Measurements from ENCODE around the gene FNDC10.
A peak's percentile ranks its signal among the peaks of the same experiment; 100 is the strongest.
"Not testable (repeated sequence)": the region's sequence is repeated elsewhere in the genome, so short reads cannot be mapped to it uniquely, and the experiment has no call there.

The FNDC10 gene

GRCh38 chr1:1599935-1600860 is at the start of gene FNDC10:
Gene FNDC10, minus strand, starts transcription at chr1:1600135. Its CDS starts 120 bp downstream, at chr1:1600015.
- DNase-seq, result no peak

GRCh38 chr1:1648265-1648664 is 48.3 kb upstream of the FNDC10 start:
- DNase-seq, result not testable (repeated sequence)

- DNase-seq, result not testable (repeated sequence)
Measured at GRCh38 chr1:1647567-1648241, 47.8 kb upstream of the FNDC10 start.

- not testable (repeated sequence) for DNase-seq
Measured at GRCh38 chr1:1646326-1646725, 46.4 kb upstream of the FNDC10 start.

- not testable (repeated sequence) for DNase-seq
Measured at GRCh38 chr1:1640711-1641461, 41.0 kb upstream of the FNDC10 start.

GRCh38 chr1:1640081-1640480 is 40.1 kb upstream of the FNDC10 start:
- not testable (repeated sequence) for DNase-seq

- DNase-seq, result not testable (repeated sequence)
Measured at GRCh38 chr1:1639368-1639767, 39.4 kb upstream of the FNDC10 start.

- DNase-seq, result not testable (repeated sequence)
Measured at GRCh38 chr1:1638528-1638927, 38.6 kb upstream of the FNDC10 start.

- DNase-seq, result not testable (repeated sequence)
Measured at GRCh38 chr1:1637479-1637875, 37.5 kb upstream of the FNDC10 start.

GRCh38 chr1:1636621-1637478 is 36.9 kb upstream of the FNDC10 start:
- DNase-seq, result not testable (repeated sequence)

GRCh38 chr1:1634613-1635012 is 34.7 kb upstream of the FNDC10 start:
- DNase-seq, result not testable (repeated sequence)

- DNase-seq, result not testable (repeated sequence)
Measured at GRCh38 chr1:1633409-1633808, 33.5 kb upstream of the FNDC10 start.

- no peak for DNase-seq
Measured at GRCh38 chr1:1631782-1632420, 32.0 kb upstream of the FNDC10 start, which contains the start of gene MMP23B. Gene MMP23B, plus strand, starts transcription at chr1:1632173. Its CDS starts 46 bp downstream, at chr1:1632219.

GRCh38 chr1:1630965-1631781 is 31.2 kb upstream of the FNDC10 start:
- peak in 23 of 56 donors; percentile 12 to 67 (median 43) for DNase-seq

GRCh38 chr1:1630191-1630964 is 30.4 kb upstream of the FNDC10 start:
- peak in 19 of 56 donors; percentile 15 to 73 (median 46) for DNase-seq

GRCh38 chr1:1629430-1630190 is 29.7 kb upstream of the FNDC10 start:
- peak in 1 of 56 donors; percentile 2 for DNase-seq

GRCh38 chr1:1628754-1629429 is 29.0 kb upstream of the FNDC10 start:
- DNase-seq, result no peak
